Lower lobe of right lung (tissue), 2 donors: Measurements from ENCODE around the gene C11orf68. TPM values are rescaled to one million over a fixed set of nuclear protein-coding genes. Genes with fewer than 3 reads are reported as not detected.

Experiments used
- ATAC-seq, 2 donors: fragments of 200-7000 bp; cut with Tn5 transposase; one replicate each; pipeline ENCODE4 v1.9.1; 2020 to 2022; ENCODE audit warnings: mild to moderate bottlenecking in 2 of 2, moderate library complexity in 2 of 2
- DNase-seq: peaks from one replicate; pipeline ENCODE4 v3.0.0-alpha.2; 2020
- H3K27ac ChIP-seq: fragments of 200-600 bp; one replicate; pipeline ENCODE4 v1.8.0; 2022
- H3K27me3 ChIP-seq: fragments of 200-600 bp; one replicate; pipeline ENCODE4 v1.8.0; 2022; ENCODE audit warnings: low read depth
- H3K36me3 ChIP-seq: fragments of 200-600 bp; one replicate; pipeline ENCODE4 v1.8.0; 2022; ENCODE audit warnings: mild to moderate bottlenecking
- H3K4me1 ChIP-seq: fragments of 200-600 bp; one replicate; pipeline ENCODE4 v1.8.0; 2022
- H3K4me3 ChIP-seq: fragments of 200-600 bp; one replicate; pipeline ENCODE4 v1.8.0; 2022; ENCODE audit warnings: mild to moderate bottlenecking
- H3K9me3 ChIP-seq: fragments of 200-600 bp; one replicate; pipeline ENCODE4 v1.8.0; 2022
- intact Hi-C: fragments of 100-400 bp; cut with DNase I; formaldehyde crosslinking; loops from one replicate; pipeline ENCODE4 v1.11.0; 2022
- total RNA-seq: library from RNA; stranded (reverse); fragmentation: NEBNext Ultra II Directional; extraction: Animal tissue kit (Norgen Biotek cat#: 25700); gene quantifications from one replicate; pipeline ENCODE4 v1.2.1, GENCODE V29; 2021
- TF ChIP-seq, protein P1 (sequence below): fragments of 200-600 bp; IDR thresholded peaks from one replicate; pipeline ENCODE4 v1.8.0; 2022; ENCODE audit warnings: antibody characterized with exemption, mild to moderate bottlenecking
- donor health status: DM: no; HTN: yes; CAD: no; lungs with severe emphysema.

The C11orf68 gene
- total RNA-seq, 1 donor from 2014 or later: 36.5 TPM

GRCh38 chr11:65912845-65913244 is 6.0 kb downstream of the C11orf68 start:
- Histone ChIP-seq H3K27ac (no peak overlapping the region), H3K27me3 (no peaks in the 10 kb centered on the region), H3K4me3 (no peak overlapping the region), H3K4me1 (peaks cover 47% of the 10 kb centered on the region), H3K9me3 (no peaks in the 10 kb centered on the region), H3K36me3 (no peaks in the 10 kb centered on the region)
- ATAC-seq: no peak
- TF ChIP-seq, protein P1, sequence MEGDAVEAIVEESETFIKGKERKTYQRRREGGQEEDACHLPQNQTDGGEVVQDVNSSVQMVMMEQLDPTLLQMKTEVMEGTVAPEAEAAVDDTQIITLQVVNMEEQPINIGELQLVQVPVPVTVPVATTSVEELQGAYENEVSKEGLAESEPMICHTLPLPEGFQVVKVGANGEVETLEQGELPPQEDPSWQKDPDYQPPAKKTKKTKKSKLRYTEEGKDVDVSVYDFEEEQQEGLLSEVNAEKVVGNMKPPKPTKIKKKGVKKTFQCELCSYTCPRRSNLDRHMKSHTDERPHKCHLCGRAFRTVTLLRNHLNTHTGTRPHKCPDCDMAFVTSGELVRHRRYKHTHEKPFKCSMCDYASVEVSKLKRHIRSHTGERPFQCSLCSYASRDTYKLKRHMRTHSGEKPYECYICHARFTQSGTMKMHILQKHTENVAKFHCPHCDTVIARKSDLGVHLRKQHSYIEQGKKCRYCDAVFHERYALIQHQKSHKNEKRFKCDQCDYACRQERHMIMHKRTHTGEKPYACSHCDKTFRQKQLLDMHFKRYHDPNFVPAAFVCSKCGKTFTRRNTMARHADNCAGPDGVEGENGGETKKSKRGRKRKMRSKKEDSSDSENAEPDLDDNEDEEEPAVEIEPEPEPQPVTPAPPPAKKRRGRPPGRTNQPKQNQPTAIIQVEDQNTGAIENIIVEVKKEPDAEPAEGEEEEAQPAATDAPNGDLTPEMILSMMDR: no peak
- DNase-seq: no peak
- intact Hi-C loops: no loop called here

DNA sequence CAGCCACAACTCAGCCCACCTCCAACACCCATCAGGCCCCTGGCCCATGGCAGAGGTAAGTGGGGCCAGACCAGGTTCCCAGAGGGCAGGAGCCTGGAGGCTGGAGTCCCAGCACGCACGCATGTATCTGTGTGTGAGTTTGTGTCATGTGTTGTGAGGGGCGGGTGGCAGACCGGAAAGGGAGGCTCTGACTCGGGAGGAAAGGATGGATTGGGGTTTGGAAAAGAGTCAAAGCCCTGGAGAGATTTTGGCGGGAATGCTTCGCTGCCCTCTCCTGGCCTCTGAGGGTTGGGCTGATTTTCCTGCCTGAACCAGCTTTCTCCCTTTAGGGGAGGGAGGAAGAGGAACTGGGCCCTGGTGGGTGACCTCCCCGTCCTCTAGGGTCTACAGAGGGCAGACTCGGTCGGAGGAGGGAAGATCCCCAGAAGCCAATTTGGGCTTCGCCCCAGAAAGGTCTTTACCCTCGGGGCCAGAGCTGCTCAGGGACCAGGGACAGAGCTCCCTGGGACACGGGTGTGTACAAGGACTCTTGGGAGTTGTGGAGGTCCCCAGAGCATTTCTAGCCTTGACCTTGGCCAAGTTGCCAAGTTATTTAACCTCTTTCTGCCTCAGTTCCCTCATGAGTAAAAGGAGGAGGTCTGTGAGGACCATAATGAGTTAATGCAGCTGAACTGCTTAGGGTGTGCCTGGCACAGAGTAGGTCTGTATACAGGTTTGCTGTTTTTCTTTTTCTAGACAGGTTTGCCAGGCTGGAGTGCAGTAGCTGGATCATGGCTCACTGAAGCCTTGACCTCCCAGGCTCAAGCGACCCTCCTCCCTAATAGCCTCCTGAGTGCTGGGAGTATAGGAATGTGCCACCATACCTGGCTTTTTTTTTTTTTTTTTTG is 6.9 kb downstream of the C11orf68 start:
- Histone ChIP-seq H3K4me1 (peaks cover 38% of the 10 kb centered on the region), H3K36me3 (no peaks in the 10 kb centered on the region), H3K9me3 (no peaks in the 10 kb centered on the region), H3K4me3 (peak overlapping the region; percentile 8), H3K27ac (peak overlapping the region; percentile 46), H3K27me3 (peaks cover 4% of the 10 kb centered on the region)
- TF ChIP-seq, protein P1: peak; percentile 42
- ATAC-seq (peak; percentile 23 to 25), DNase-seq (no peak)
- intact Hi-C loops: no loop called here

DNA sequence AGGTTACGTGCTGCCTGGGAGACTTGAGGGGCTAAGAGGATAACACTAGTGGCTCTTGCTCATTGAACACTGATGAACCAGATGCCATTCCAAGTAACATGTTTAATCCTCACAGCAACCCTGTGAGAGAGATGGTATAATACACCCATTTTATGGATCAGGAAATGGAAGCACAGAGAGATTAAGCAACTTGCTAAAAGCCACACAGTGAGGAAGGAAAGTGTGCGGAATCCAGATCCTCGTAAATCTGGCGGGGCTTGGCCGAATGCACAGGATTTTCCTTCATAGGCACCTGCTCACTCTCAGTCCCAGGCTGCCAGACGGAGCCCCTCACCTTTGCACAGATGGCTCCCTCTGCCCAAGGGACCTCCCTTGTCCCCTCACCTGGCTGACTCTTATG is 11.0 kb downstream of the C11orf68 start:
- H3K27me3 ChIP-seq: peaks cover 4% of the 10 kb centered on the region
- intact Hi-C loops: no loop called here
- DNase-seq (no peak), ATAC-seq (no peak)
- H3K36me3 ChIP-seq: no peaks in the 10 kb centered on the region
- no peak overlapping the region for H3K4me3 ChIP-seq
- no peak overlapping the region for H3K27ac ChIP-seq
- peaks cover 13% of the 10 kb centered on the region for H3K4me1 ChIP-seq
- no peaks in the 10 kb centered on the region for H3K9me3 ChIP-seq
- TF ChIP-seq, protein P1: no peak

DNA sequence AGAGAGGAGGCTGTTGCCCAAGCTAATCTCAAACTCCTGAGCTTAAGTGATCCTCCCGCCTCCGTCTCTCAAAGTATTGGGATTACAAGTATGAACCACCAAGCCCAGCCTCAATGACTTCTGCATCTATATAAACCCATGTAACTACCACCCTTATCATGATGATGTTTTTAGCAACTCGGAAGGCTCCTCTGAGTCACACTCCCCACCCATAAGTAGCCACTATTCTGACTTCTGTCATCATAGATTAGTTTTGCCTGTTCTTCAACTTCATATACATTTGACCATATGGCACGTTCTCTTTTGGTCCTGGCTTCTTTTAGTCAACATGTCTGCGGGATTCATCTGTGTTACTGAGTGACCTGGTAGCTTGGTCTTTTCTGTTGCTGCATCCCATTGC is 12.3 kb downstream of the C11orf68 start:
- H3K4me3 ChIP-seq: no peak overlapping the region
- intact Hi-C loops: no loop called here
- peaks cover 4% of the 10 kb centered on the region for H3K27me3 ChIP-seq
- TF ChIP-seq, protein P1: no peak
- DNase-seq (no peak), ATAC-seq (no peak)
- H3K27ac ChIP-seq: no peak overlapping the region
- H3K36me3 ChIP-seq: no peaks in the 10 kb centered on the region
- H3K4me1 ChIP-seq: peaks cover 6% of the 10 kb centered on the region
- H3K9me3 ChIP-seq: no peaks in the 10 kb centered on the region

DNA sequence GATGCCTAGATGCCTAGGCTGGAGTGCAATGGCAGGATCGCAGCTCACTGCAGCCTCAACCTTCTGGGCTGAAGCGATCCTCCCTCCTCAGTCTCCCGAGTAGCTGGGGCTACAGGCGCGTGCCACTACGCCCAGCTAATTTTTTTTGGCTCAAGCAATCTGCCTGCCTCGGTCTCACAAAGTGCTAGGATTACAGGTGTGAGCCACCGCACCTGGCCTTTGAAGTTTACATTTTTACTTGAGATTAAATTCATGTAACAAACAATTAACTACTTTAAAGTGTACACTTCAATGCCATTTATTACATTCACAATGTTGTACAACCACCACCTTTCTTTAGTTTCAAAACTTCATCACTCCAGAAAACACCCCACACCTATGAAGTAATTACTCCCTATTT is 15.1 kb downstream of the C11orf68 start:
- Histone ChIP-seq H3K36me3 (no peaks in the 10 kb centered on the region), H3K4me1 (peaks cover 20% of the 10 kb centered on the region), H3K9me3 (no peaks in the 10 kb centered on the region), H3K4me3 (no peak overlapping the region), H3K27me3 (peaks cover 4% of the 10 kb centered on the region), H3K27ac (no peak overlapping the region)
- no peak for ATAC-seq
- TF ChIP-seq, protein P1: no peak
- no peak for DNase-seq
- intact Hi-C loops: no loop called here
